Measurements from ENCODE around the gene CNOT6.
"Not testable (repeated sequence)": the region's sequence is repeated elsewhere in the genome, so short reads cannot be mapped to it uniquely, and the experiment has no call there.

CNOT6 gene

DNA sequence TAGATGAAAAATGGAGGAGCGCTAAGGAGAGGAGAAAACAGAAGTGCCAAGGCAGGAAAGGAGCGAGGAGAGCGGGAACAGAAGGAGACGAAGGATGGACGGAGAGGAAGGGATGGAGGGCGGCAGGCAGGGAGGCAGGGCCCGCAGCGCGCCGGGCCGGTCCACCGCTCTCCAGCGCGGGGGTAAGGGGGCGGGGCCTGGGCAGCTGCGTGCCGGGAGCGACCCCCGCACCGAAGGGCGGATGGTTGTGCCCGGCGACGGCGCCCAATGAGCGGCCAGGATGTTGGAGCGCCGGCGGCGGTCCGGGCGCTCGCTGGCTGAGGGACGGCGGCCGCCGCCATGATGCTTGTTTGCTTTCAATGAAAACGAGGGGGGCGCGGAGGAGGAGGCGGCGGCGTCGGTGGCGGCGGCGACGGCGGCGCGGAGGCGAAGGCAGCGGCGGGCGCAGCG, at the start of gene CNOT6:
CNOT6 (plus strand) TSS at position 320 of the 450 bp plus-strand sequence. CDS start 34,898 bp downstream, outside the sequence.
- TF ChIP-seq, protein P1, sequence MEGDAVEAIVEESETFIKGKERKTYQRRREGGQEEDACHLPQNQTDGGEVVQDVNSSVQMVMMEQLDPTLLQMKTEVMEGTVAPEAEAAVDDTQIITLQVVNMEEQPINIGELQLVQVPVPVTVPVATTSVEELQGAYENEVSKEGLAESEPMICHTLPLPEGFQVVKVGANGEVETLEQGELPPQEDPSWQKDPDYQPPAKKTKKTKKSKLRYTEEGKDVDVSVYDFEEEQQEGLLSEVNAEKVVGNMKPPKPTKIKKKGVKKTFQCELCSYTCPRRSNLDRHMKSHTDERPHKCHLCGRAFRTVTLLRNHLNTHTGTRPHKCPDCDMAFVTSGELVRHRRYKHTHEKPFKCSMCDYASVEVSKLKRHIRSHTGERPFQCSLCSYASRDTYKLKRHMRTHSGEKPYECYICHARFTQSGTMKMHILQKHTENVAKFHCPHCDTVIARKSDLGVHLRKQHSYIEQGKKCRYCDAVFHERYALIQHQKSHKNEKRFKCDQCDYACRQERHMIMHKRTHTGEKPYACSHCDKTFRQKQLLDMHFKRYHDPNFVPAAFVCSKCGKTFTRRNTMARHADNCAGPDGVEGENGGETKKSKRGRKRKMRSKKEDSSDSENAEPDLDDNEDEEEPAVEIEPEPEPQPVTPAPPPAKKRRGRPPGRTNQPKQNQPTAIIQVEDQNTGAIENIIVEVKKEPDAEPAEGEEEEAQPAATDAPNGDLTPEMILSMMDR (IDR thresholded peaks at IDR 0.05; ENCODE audit: low read depth, low read length, missing control alignments): no peak
- peak; percentile 75 for DNase-seq (ENCODE audit: low read depth)
- H3K4me3 ChIP-seq (ENCODE audit: low read depth, low read length): peak within 1 kb of the TSS; percentile 97

DNA sequence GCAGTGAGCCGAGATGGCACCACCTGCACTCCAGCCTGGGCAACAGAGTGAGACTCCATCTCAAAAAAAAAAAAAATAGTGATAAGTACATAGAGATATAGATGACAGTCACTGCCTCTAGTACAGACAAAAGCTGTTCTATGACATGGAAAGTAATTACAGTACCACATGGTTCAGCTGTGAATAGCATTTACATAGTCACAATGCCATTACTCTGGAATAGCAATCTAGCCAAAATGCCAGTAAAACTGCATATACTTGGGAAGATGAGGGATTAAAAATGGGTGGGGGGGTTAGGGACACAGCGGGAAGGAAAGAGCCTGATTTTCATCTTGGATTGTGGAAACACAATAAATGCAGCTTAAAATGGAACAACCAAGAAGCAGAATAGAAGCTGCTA, 39.4 kb upstream of the CNOT6 start:
- TF ChIP-seq, protein P1 (IDR thresholded peaks at IDR 0.05; ENCODE audit: low read depth, low read length, missing control alignments): no peak
- H3K4me3 ChIP-seq (ENCODE audit: low read depth, low read length): no peak overlapping the region
- no peak for DNase-seq (ENCODE audit: low read depth)

DNA sequence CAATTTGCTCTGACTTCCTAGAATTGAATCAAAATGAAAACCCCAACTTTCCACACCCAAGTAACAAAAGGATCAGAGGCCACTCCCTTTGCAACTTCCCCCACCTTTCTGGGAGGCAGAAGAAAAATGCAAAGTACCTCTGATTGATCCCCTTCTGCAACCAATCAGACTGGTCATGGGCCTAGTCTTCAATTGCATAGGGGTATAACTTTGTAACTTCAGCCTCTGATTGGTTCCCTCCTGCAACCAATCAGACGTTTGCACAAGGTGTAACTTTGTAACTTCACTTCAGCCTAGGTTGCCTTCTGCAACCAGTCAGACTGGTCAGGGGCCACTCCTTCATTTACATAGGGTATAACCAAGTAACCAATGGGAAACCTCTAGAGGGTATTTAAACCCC, 38.3 kb upstream of the CNOT6 start:
- no peak for DNase-seq (ENCODE audit: low read depth)
- no peak overlapping the region for H3K4me3 ChIP-seq (ENCODE audit: low read depth, low read length)
- TF ChIP-seq, protein P1 (IDR thresholded peaks at IDR 0.05; ENCODE audit: low read depth, low read length, missing control alignments): no peak

DNA sequence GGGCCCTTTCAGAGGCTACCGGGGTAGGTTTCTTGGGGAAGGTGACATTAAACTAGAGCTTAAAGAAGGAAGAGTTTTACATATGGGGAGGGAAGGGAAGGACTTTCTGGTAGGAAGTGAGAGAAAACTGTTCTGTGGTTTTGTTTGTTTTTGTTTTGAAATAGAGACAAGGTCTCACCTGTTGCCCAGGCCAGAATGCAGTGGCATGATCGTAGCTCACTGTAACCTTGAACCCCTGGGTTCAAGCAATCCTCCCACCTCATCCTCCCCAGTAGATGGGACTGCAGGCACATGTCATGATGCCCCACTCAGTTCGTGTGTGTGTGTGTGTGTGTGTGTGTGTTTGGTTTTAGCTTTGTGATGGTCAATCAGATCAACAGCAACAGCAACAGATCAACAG, 37.4 kb upstream of the CNOT6 start:
- no peak for DNase-seq (ENCODE audit: low read depth)
- TF ChIP-seq, protein P1 (IDR thresholded peaks at IDR 0.05; ENCODE audit: low read depth, low read length, missing control alignments): no peak

DNA sequence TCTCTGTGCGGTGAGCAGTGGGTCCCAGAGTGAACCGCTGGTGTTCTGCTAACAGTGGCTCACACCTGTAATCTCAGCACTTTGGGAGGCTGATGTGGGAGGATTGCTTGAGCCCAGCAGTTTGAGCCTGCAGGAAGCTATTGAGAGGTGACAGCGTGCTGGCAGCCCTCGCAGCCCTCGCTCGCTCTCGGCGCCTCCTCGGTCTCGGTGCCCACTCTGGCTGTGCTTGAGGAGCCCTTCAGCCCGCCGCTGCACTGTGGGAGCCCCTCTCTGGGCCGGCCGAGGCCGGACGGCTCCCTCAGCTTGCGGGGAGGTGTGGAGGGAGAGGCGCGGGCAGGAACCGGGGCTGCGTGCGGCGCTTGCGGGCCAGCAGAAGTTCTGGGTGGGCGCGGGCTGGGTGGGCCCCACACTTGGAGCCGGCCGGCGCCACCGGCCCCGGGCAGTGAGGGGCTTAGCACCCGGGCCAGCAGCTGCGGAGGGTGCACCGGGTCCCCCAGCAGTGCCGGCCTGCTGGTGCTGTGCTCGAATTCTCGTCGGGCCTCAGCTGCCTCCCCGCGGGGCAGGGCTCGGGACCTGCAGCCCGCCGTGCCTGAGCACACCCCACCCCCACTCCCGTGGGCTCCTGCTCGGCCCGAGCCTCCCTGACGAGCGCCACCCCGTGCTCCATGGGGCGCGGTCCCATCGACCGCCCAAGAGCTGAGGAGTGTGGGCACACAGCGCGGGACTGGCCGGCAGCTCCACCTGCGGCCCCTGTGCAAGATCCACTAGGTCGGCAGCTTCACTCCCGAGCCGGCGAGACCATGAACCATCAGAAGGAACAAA, 35.1 kb upstream of the CNOT6 start:
- not testable (repeated sequence) for DNase-seq (ENCODE audit: low read depth); H3K4me3 ChIP-seq (ENCODE audit: low read depth, low read length)

More for the DNA sequence above, 37.4 kb upstream of the CNOT6 start:
- no peak overlapping the region for H3K4me3 ChIP-seq (ENCODE audit: low read depth, low read length)

DNA sequence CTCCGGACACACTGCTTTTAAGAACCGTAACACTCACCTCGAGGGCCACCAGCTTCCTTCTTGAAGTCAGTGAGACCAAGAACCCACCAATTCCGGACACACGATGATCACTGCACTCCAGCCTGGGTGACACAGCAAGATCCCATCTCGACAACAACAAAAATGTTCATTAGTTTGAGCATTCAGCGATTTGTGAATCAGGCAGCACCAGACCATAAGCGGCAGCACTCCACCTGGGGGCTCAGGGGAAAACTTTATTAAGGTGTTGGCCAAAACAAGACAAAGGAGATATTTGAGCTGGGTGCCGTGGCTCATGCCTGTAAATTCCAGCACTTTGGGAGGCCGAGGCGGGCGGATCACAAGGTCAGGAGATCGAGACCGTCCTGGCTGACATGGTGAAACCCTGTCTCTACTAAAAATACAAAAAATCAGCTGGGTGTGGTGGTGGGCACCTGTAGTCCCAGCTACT, 34.5 kb upstream of the CNOT6 start:
- not testable (repeated sequence) for DNase-seq (ENCODE audit: low read depth)

DNA sequence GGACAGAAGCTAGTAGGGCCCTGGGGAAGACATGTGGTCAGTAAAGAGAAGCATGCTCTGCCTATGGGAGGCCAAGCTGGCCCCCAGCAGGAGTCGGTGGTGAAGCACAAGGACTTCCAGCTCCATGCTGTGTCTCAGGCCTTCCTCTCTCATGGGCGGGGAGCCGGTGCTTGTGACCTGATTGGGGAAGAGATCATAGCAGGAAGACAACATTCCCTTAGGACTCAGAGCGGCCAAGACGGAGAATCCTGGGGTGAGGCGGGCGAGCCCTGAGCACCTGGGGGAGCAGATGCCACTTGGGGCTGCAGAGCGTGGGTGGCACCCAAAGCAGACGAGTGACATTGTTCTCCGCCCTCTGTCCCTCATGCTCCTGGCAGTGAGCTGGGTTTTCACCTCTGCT, 33.3 kb upstream of the CNOT6 start:
- DNase-seq (ENCODE audit: low read depth): no peak
- H3K4me3 ChIP-seq (ENCODE audit: low read depth, low read length): no peak overlapping the region
- TF ChIP-seq, protein P1 (IDR thresholded peaks at IDR 0.05; ENCODE audit: low read depth, low read length, missing control alignments): no peak

More for the DNA sequence above, 34.5 kb upstream of the CNOT6 start:
- not testable (repeated sequence) for H3K4me3 ChIP-seq (ENCODE audit: low read depth, low read length)

DNA sequence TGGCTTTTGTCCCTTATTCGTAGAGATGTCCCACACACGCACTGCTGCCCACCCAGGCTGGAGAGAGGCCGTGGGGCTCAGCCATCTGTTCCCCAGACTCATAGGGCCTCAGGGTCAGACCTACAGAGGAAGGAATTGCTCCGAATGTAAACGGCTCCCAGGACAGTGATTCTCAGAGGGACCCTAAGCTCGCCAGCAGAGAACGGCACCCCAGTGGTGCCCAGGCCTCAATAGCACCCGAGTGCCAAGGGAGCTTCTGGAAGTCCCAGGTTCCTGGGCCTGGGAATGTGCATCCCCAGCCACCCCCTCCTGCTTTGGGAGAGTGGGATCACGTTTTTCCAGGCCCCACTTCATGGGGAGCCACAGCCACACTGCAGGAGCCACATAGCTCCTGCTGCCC, 32.9 kb upstream of the CNOT6 start:
- TF ChIP-seq, protein P1 (IDR thresholded peaks at IDR 0.05; ENCODE audit: low read depth, low read length, missing control alignments): no peak
- no peak overlapping the region for H3K4me3 ChIP-seq (ENCODE audit: low read depth, low read length)
- no peak for DNase-seq (ENCODE audit: low read depth)

All from GM12864 (cell line).